Sigmoid colon (tissue), 4 donors: Measurements from ENCODE around the gene SOBP.

ENCODE experiments used
- EP300 ChIP-seq, 4 donors: sonication (generic); formaldehyde crosslinking; IDR thresholded peaks; one replicate each; pipeline ENCODE4 v1.6.1; 2017; ENCODE audit warnings: antibody characterized with exemption in 4 of 4
- POLR2A ChIP-seq, 2 donors: fragments of 450-650 bp; IDR thresholded peaks; one replicate each; pipeline ENCODE4 v1.6.1; 2016; ENCODE audit warnings: antibody characterized with exemption in 2 of 2, mild to moderate bottlenecking in 2 of 2, moderate library complexity in 2 of 2
- POLR2AphosphoS5 ChIP-seq, 4 donors: sonication (generic); formaldehyde crosslinking; IDR thresholded peaks; one replicate each; pipeline ENCODE4 v1.6.1; 2017; ENCODE audit warnings: antibody characterized with exemption in 4 of 4
- TF ChIP-seq, protein P1 (sequence below), 4 experiments: fragments of 450-650 bp in 3 of 4; fragments of 200-600 bp in 1 of 4; IDR thresholded peaks; one replicate each; pipeline ENCODE4 v1.5.1; 2016 to 2019; ENCODE audit warnings: antibody characterized with exemption in 4 of 4, mild to moderate bottlenecking in 3 of 4, moderate library complexity in 2 of 4

DNA sequence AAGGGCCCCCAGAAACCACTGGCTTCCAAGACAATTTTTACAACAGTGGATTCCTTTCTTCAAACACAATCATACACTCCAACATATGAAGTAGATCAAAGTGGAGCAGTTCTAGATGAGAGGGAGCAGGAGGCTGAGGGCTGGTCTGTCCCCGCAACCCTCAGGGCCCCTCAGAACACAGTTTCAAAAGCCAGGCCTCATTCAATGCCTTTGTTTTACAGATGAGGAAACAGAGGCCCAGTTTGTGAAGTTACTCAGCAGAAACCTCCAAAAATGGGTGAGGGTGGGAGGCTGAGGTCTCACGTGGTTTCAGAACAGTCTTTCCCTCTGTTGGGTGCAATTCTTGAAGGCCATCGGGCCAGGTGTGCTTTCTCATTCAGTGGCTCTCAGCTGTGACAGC lies 199.3 kb downstream of the SOBP start:
- TF ChIP-seq POLR2A (IDR thresholded peaks at IDR 0.05) (no peak), POLR2AphosphoS5 (IDR thresholded peaks at IDR 0.05) (no peak), EP300 (IDR thresholded peaks at IDR 0.05) (no peak)
- TF ChIP-seq, protein P1, sequence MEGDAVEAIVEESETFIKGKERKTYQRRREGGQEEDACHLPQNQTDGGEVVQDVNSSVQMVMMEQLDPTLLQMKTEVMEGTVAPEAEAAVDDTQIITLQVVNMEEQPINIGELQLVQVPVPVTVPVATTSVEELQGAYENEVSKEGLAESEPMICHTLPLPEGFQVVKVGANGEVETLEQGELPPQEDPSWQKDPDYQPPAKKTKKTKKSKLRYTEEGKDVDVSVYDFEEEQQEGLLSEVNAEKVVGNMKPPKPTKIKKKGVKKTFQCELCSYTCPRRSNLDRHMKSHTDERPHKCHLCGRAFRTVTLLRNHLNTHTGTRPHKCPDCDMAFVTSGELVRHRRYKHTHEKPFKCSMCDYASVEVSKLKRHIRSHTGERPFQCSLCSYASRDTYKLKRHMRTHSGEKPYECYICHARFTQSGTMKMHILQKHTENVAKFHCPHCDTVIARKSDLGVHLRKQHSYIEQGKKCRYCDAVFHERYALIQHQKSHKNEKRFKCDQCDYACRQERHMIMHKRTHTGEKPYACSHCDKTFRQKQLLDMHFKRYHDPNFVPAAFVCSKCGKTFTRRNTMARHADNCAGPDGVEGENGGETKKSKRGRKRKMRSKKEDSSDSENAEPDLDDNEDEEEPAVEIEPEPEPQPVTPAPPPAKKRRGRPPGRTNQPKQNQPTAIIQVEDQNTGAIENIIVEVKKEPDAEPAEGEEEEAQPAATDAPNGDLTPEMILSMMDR (IDR thresholded peaks at IDR 0.05) = no peak
